Lower leg skin (tissue), 3 donors: ENCODE measurements around the gene ATG101.

ENCODE experiments used
- POLR2A ChIP-seq, 2 donors: fragments of 450-650 bp; IDR thresholded peaks; one replicate each; pipeline ENCODE4 v1.6.1; 2016 to 2017; ENCODE audit warnings: antibody characterized with exemption in 2 of 2, mild to moderate bottlenecking in 1 of 2, moderate library complexity in 1 of 2
- TF ChIP-seq, protein P1 (sequence below), 3 donors: fragments of 450-650 bp; IDR thresholded peaks; one replicate each; pipeline ENCODE4 v1.5.1; 2016; ENCODE audit warnings: antibody characterized with exemption in 3 of 3, mild to moderate bottlenecking in 3 of 3, moderate library complexity in 2 of 3

DNA sequence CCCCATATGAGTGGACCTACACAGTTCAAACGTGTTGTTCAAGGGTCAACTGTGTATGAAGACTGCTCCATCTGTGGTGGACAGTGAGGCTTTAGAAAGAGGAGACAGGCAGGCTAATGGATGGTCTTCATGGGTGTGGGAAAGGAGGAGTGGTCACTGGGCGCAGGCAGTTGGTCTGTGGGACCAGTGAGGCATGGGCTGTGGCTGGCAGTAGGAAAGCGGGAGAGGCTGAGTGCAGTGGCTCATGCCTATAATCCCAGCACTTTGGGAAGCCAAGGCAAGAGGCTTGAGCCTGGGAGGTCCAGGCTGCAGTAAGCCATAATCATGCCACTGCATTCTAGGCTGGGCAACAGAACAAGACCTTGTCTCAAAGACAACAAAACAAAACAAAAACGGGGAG is 20.5 kb upstream of the ATG101 start:
- TF ChIP-seq, protein P1, sequence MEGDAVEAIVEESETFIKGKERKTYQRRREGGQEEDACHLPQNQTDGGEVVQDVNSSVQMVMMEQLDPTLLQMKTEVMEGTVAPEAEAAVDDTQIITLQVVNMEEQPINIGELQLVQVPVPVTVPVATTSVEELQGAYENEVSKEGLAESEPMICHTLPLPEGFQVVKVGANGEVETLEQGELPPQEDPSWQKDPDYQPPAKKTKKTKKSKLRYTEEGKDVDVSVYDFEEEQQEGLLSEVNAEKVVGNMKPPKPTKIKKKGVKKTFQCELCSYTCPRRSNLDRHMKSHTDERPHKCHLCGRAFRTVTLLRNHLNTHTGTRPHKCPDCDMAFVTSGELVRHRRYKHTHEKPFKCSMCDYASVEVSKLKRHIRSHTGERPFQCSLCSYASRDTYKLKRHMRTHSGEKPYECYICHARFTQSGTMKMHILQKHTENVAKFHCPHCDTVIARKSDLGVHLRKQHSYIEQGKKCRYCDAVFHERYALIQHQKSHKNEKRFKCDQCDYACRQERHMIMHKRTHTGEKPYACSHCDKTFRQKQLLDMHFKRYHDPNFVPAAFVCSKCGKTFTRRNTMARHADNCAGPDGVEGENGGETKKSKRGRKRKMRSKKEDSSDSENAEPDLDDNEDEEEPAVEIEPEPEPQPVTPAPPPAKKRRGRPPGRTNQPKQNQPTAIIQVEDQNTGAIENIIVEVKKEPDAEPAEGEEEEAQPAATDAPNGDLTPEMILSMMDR (IDR thresholded peaks at IDR 0.05), result no peak
- TF ChIP-seq POLR2A (IDR thresholded peaks at IDR 0.05), result no peak
